Measurements from ENCODE around the gene NFKBIB. TPM values are rescaled to one million over a fixed set of nuclear protein-coding genes. Genes with fewer than 3 reads are reported as not detected.

NFKBIB gene
- total and polyA plus RNA-seq, 2 donors (not counting 3 experiments of a cell fraction or from before 2014, with no cell fraction given), result 25.0 to 30.8 TPM

DNA sequence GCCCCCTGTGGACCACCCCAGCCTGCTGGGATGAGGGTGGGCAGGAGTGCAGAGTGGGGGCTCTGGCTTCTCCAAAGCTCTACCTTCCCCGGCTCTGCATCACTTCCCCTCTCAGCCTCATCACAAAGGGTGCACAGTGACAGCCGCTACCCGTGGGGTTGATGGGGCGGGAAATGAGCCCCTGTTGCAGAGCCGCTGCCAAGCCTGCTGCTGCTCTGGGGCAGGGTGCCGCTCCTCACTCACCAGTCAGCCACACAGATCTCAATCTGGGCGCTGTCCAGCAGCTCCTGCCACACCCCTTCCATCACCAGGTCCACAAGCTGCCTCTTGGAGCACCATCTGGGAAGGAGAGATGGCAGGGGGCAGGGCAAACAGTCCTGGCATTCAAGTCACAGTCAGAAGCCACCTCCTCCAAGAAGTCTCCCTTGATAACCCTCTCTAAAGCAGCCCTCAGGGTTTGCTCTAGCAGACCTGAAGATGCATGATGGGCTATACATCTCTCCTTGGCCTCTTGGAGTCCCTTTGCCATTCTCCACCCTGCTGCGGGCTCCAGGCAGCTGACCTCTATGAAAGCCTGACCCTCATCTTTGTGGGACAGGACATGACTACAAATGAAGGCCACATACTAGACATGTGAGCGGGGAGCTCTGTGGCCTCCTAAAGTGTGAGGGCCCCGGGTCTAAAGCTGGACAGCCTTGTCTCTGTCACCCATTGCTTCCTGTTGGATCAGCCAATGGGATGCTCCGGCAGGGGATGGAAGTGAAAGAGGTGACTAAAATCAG lies 46.7 kb downstream of the NFKBIB start:
- dilution Hi-C loops (cut with MboI; ENCODE audit: extremely low pct_ligation_motif_present, low sequenced_read_pairs), result no loop called here
- no peak overlapping the region for H3K9ac ChIP-seq (replicated peaks; ENCODE audit: extremely low read depth, insufficient read depth, low read length)
- ChIA-PET POLR2A (no interaction called here), CTCF (no interaction called here)
- intact Hi-C loops (cut with micrococcal nuclease), result no loop called here
- no peak for FAIRE-seq
- no peaks in the 10 kb centered on the region for H3K9me1 ChIP-seq (replicated peaks; ENCODE audit: control insufficient read depth, extremely low read depth, insufficient read depth, low read length)
- H3K4me1 ChIP-seq (ENCODE audit: control insufficient read depth, extremely low read depth, insufficient read depth, low read length), result no peaks in the 10 kb centered on the region
- no TSS peak for BruUV-seq (replicated peaks)
- no peak overlapping the region for H3K4me3 ChIP-seq (replicated peaks in 1 of 3; ENCODE audit: insufficient read depth in 1 of 3, low read depth in 1 of 3, low read length in 3 of 3)
- no peak overlapping the region for H3K4me2 ChIP-seq (ENCODE audit: insufficient read depth, low read length)
- H4K20me1 ChIP-seq (replicated peaks; ENCODE audit: control insufficient read depth, extremely low read depth, insufficient read depth, low read length), result no peaks in the 10 kb centered on the region
- H3K27me3 ChIP-seq (ENCODE audit: control insufficient read depth in 2 of 2, insufficient read depth in 2 of 2, low read length in 2 of 2), result no peaks in the 10 kb centered on the region
- H3K79me2 ChIP-seq (ENCODE audit: control insufficient read depth, insufficient read depth, low read length), result no peaks in the 10 kb centered on the region
- TF ChIP-seq FOS (IDR thresholded peaks at IDR 0.05; ENCODE audit: borderline replicate concordance, insufficient read depth, low read length) (no peak), GATA2 (IDR thresholded peaks at IDR 0.05; ENCODE audit: insufficient read depth, insufficient read length, low read depth, low read length) (no peak), POLR2A (IDR thresholded peaks at IDR 0.05; ENCODE audit: low read depth, low read length) (no peak), MYC (IDR thresholded peaks at IDR 0.05; ENCODE audit: low read depth, low read length) (no peak), CTCF (IDR thresholded peaks at IDR 0.05; ENCODE audit: extremely low read depth in 1 of 2, insufficient read depth in 1 of 2, low read depth in 1 of 2, low read length in 2 of 2) (no peak), MAX (IDR thresholded peaks at IDR 0.05; ENCODE audit: insufficient read depth, insufficient read length) (no peak), POLR2AphosphoS5 (IDR thresholded peaks at IDR 0.05; ENCODE audit: insufficient read depth, low read depth, low read length) (no peak), EZH2 (IDR thresholded peaks at IDR 0.05; ENCODE audit: borderline replicate concordance, low read depth, low read length, severe bottlenecking) (no peak), JUN (IDR thresholded peaks at IDR 0.05; ENCODE audit: borderline replicate concordance, insufficient read depth, insufficient read length, low read depth) (no peak)
- H3K27ac ChIP-seq (ENCODE audit: insufficient read depth, low read depth, low read length), result no peak overlapping the region
- H3K9me3 ChIP-seq (replicated peaks; ENCODE audit: control insufficient read depth, insufficient read depth, low read length), result no peaks in the 10 kb centered on the region
- peaks cover 0 to 2% of the 10 kb centered on the region in 2 experiments for H3K36me3 ChIP-seq (ENCODE audit: control insufficient read depth in 2 of 2, extremely low read depth in 1 of 2, insufficient read depth in 2 of 2, low read length in 2 of 2)
- DNase-seq (ENCODE audit: low read depth, low spot score), result no peak
- H2AFZ ChIP-seq (ENCODE audit: low read depth, low read length), result no peak overlapping the region

Measured in endothelial cell of umbilical vein (primary cell).